ENCODE results near the gene KCNN3. TPM values are rescaled to one million over a fixed set of nuclear protein-coding genes. Genes with fewer than 3 reads are reported as not detected.

The KCNN3 gene
- total and polyA plus RNA-seq, 2 of the 13 experiments (the other 11 are each of a cell fraction or from before 2014, with no cell fraction given) = not detected

- ChIA-PET CTCF (ENCODE audit: low intra/inter-chr PET ratio, low total read pairs) (interaction anchor here (0.9 to 3.3 kb wide), 4 partner anchors 72 to 262 kb away, joined by 3 to 51 read pairs (median 11); no protein-coding TSS in a partner anchor), POLR2A (interaction anchor here (1.3 to 1.5 kb wide), 2 partner anchors 43 to 182 kb away, joined by 4 to 6 read pairs; no protein-coding TSS in a partner anchor)
- Histone ChIP-seq H3K9me3 (ENCODE audit: low read length) (no peaks in the 10 kb centered on the region), H4K20me1 (ENCODE audit: insufficient read depth, low read length) (no peaks in the 10 kb centered on the region), H3K4me3 (replicated peaks in 1 of 3; ENCODE audit: insufficient read depth in 1 of 3, low read depth in 2 of 3, low read length in 3 of 3) (no peak overlapping the region), H3K27me3 (ENCODE audit: control insufficient read depth in 1 of 2, insufficient read depth in 2 of 2, low read length in 2 of 2) (peaks cover 0 to 33% of the 10 kb centered on the region in 2 experiments; a peak in 2 of 5 replicates), H3K4me2 (ENCODE audit: low read depth, low read length) (no peak overlapping the region), H3K79me2 (ENCODE audit: insufficient read depth, low read length) (no peaks in the 10 kb centered on the region), H2AFZ (ENCODE audit: low read length) (no peak overlapping the region), H3K4me1 (ENCODE audit: insufficient read depth, low read length) (0 out of 2 replicates have a peak, but pooled peaks cover 13% of the 10 kb centered on the region), H3K9ac (ENCODE audit: insufficient read depth, low read depth, low read length) (no peak overlapping the region), H3K36me3 (replicated peaks in 1 of 2; ENCODE audit: control insufficient read depth in 1 of 2, insufficient read depth in 2 of 2, low read length in 2 of 2) (no peaks in the 10 kb centered on the region), H3K27ac (ENCODE audit: extremely low read length, insufficient read depth, low read length) (no peak overlapping the region)
- intact Hi-C loops (cut with micrococcal nuclease; ENCODE audit: unreplicated experiment) (loop anchor here (2.0 kb wide), 1 partner anchor 73 kb away; no protein-coding TSS in a partner anchor), in situ Hi-C loops (cut with HindIII; ENCODE audit: extremely low pct_ligation_motif_present, low pct_unique_long_range_greater_than_20kb) (no loop called here)
- DNase-seq (ENCODE audit: low spot score) = peak; percentile 63
- BruUV-seq (replicated peaks) = no TSS peak
- peak; percentile 69 for FAIRE-seq
- ATAC-seq = peak; percentile 98
- 20% methylated on average over 11 of the region's 15 CpGs for WGBS (ENCODE audit: low lambda C conversion rate)
- 0 out of 2 replicates have a peak, but pooled peaks have one; percentile 70 for TF ChIP-seq ZNF572 (CRISPR knock-in tag; IDR thresholded peaks at IDR 0.05)
- no peak for TF ChIP-seq POLR2AphosphoS2 (IDR thresholded peaks at IDR 0.05; ENCODE audit: low read depth, low read length)
- no peak for TF ChIP-seq ONECUT2 (CRISPR knock-in tag; IDR thresholded peaks at IDR 0.05)
- TF ChIP-seq SNAPC2 (CRISPR knock-in tag; IDR thresholded peaks at IDR 0.05) = no peak
- TF ChIP-seq SKI (IDR thresholded peaks at IDR 0.05; ENCODE audit: partially characterized antibody) = no peak
- TF ChIP-seq NFYB (CRISPR knock-in tag; IDR thresholded peaks at IDR 0.05) = 0 out of 2 replicates have a peak, but pooled peaks have one; percentile 30
- TF ChIP-seq RBFOX2 (IDR thresholded peaks at IDR 0.05; ENCODE audit: low read depth, low read length) = no peak
- TF ChIP-seq ZFP36 (IDR thresholded peaks at IDR 0.05; ENCODE audit: borderline replicate concordance, low read depth, low read length, partially characterized antibody) = peak; percentile 17
- TF ChIP-seq SMC3 (IDR thresholded peaks at IDR 0.05; ENCODE audit: low read length) = peak; percentile 59
- no peak for TF ChIP-seq ZFP41 (CRISPR knock-in tag; IDR thresholded peaks at IDR 0.05; ENCODE audit: borderline replicate concordance)
- peak; percentile 52 for TF ChIP-seq MAX (IDR thresholded peaks at IDR 0.05)
- no peak for TF ChIP-seq ZNF790 (CRISPR knock-in tag; IDR thresholded peaks at IDR 0.05; ENCODE audit: borderline replicate concordance)
- TF ChIP-seq SRSF4 (IDR thresholded peaks at IDR 0.05; ENCODE audit: low read depth, low read length, poor library complexity, severe bottlenecking) = no peak
- TF ChIP-seq ZNF121 (CRISPR knock-in tag; IDR thresholded peaks at IDR 0.05) = no peak
- TF ChIP-seq ZNF687 (CRISPR knock-in tag; IDR thresholded peaks at IDR 0.05) = peak; percentile 68
- TF ChIP-seq STAT6 (CRISPR knock-in tag; IDR thresholded peaks at IDR 0.05; ENCODE audit: borderline replicate concordance) = no peak
Measured at GRCh38 chr1:154741741-154742495, 128.2 kb downstream of the KCNN3 start.

Measured in HepG2 (cell line).